Spinal cord (tissue), 10 donors: ENCODE measurements around the gene DEK. TPM values are rescaled to one million over a fixed set of nuclear protein-coding genes. Genes with fewer than 3 reads are reported as not detected.
"Not testable (repeated sequence)": the region's sequence is repeated elsewhere in the genome, so short reads cannot be mapped to it uniquely, and the experiment has no call there.

Experiments
- DNase-seq, 6 donors: peaks; one replicate each; pipeline versions ENCODE4 v3.0.0 to v3.0.0-alpha.2; 2013 to 2015; ENCODE audit warnings: low spot score in 6 of 6, low read depth in 4 of 6
- H3K27ac ChIP-seq: one replicate; pipeline ENCODE4 v1.5.1; 2013; ENCODE audit warnings: low read depth, low read length, control low read depth
- H3K27me3 ChIP-seq: one replicate; pipeline ENCODE4 v1.6.1; 2013; ENCODE audit warnings: low read length; ENCODE audit not compliant: control insufficient read depth, insufficient read depth
- H3K36me3 ChIP-seq: one replicate; pipeline ENCODE4 v1.6.1; 2013; ENCODE audit warnings: low read length; ENCODE audit not compliant: control insufficient read depth, insufficient read depth
- H3K4me1 ChIP-seq: one replicate; pipeline ENCODE4 v1.6.1; 2013; ENCODE audit warnings: low read length; ENCODE audit not compliant: control insufficient read depth, insufficient read depth
- H3K4me3 ChIP-seq: one replicate; pipeline ENCODE4 v1.5.1; 2013; ENCODE audit warnings: low read depth, low read length, control low read depth
- H3K9me3 ChIP-seq: one replicate; pipeline ENCODE4 v1.6.1; 2013; ENCODE audit warnings: low read length; ENCODE audit not compliant: control insufficient read depth, insufficient read depth
- WGBS: methylation state at CpG from one replicate; pipeline ENCODE4 v1.1.5; 2013; ENCODE audit warnings: missing lambda C conversion rate; ENCODE audit not compliant: insufficient coverage; 5-methylcytosine and 5-hydroxymethylcytosine counted together
- polyA plus RNA-seq, 2 donors: library from polyadenylated mRNA; unstranded; fragments of 120-200 nt; gene quantifications; one replicate each; pipeline ENCODE4 v1.2.1, GENCODE V29; 2013; ENCODE audit not compliant: insufficient read length in 2 of 2
- total RNA-seq, 2 donors: library from RNA; depleted of rRNA in 1 of 2; stranded (reverse); fragments of 120-200 nt in 1 of 2; fragments of >200 nt in 1 of 2; gene quantifications; one replicate each; pipeline versions ENCODE4 v1.2.3 to v1.2.4, GENCODE V29; 2013 to 2014
- donor health status: healthy.

Gene DEK
- total and polyA plus RNA-seq, 4 donors: 79.0 to 124 (median 102) TPM

DNA sequence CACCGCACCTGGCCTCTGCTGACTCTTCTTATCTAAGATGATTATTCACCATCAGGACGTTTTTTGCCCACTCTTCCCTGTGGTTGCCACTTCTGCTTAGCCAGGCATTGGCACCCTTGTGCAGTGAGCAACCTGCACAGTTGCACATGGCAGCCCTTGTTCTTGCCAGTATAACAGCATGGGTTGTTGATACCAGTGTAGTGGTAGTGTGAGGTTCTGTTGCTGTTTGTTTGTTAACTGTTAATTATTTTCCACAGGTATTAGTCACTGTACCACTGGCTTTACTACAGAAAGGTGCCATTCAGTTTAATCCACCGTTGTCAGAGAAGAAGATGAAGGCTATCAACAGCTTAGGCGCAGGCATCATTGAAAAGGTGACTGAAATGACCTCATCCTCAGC is 52.1 kb downstream of the DEK start:
- 90% methylated on average over 4 of the region's 4 CpGs for WGBS
- H3K27me3 ChIP-seq: no peaks in the 10 kb centered on the region
- DNase-seq: no peak
- no peak overlapping the region for H3K4me3 ChIP-seq
- no peak overlapping the region for H3K27ac ChIP-seq
- H3K36me3 ChIP-seq: peaks cover 25% of the 10 kb centered on the region
- no peaks in the 10 kb centered on the region for H3K9me3 ChIP-seq
- H3K4me1 ChIP-seq: peaks cover 3% of the 10 kb centered on the region

DNA sequence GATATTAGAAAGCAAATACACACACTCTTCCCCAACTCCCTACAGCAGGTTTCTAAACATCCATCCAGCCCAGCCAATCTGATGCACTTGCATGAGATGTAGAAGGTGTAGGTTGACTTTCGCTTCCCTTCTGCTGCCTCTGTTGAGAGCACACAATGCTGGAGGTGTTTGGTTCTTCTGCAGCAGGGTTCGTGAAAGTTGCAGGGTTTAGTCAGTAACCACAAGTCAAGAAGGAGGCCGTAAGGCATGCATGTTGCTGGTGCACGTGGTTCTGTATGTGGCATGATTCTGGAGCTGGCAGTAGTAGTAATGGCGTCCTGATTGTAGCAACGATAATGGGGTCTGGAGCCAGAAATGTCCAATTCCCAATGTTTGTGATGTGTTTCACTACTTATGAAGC is 53.0 kb downstream of the DEK start:
- no peaks in the 10 kb centered on the region for H3K27me3 ChIP-seq
- no peak for DNase-seq
- peaks cover 20% of the 10 kb centered on the region for H3K36me3 ChIP-seq
- no peak overlapping the region for H3K27ac ChIP-seq
- H3K4me1 ChIP-seq: peaks cover 5% of the 10 kb centered on the region
- no peaks in the 10 kb centered on the region for H3K9me3 ChIP-seq
- no peak overlapping the region for H3K4me3 ChIP-seq
- WGBS: 94% methylated on average over 6 of the region's 6 CpGs

DNA sequence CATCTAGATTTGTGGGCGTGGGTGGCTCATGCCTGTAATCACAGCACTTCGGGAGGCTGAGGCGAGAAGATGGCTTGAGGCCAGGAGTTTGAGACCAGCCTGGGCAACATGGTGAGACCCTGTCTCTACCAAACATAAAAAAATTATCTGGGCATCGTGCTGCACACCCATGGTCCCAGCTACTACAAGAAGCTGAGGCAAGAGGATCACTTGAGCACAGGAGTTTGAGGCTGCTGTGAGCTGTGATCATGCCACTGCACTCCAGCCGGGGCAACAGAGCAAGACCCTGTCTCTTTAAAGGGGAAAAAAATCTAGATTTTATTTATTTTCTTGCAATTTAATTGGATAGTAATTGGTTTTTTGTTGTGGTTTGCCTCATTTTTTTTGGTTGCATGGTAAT is 53.6 kb downstream of the DEK start:
- Histone ChIP-seq H3K9me3 (no peaks in the 10 kb centered on the region), H3K27ac (no peak overlapping the region), H3K4me1 (peaks cover 5% of the 10 kb centered on the region), H3K36me3 (peaks cover 21% of the 10 kb centered on the region), H3K27me3 (no peaks in the 10 kb centered on the region), H3K4me3 (no peak overlapping the region)
- no peak for DNase-seq
- 91% methylated on average over 5 of the region's 5 CpGs for WGBS

DNA sequence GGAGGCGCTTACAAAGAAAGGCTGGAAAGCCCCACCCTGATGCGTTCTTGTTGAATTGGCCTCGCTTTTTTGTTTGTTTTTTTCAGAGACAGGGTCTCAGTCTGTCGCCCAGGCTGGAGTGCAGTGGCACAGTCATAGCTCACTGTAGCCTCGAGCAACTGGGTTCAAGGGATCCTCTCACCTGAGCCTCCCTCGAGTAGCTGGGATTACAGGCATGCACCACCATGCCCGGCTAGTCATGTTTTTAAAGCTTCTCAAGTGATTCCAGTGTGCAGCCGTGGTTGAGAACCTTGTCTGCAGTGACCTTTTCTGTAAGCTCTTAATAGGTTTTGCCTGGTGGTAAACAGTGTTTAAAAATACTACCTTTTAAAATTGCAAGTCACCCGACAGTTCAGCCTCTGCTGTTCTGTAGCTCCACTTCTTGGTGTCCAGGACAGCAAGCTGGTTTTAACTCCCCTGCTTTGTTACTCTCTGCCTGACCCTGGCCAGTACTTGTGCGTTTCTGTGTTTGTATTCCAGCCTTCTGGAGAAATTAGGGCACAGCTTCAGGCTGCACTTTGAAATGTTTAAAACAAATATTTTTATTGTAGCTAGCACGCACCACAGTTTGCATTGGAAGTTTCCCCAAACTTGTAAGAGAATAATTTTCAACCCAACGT is 54.7 kb downstream of the DEK start:
- Histone ChIP-seq H3K36me3 (peaks cover 18% of the 10 kb centered on the region), H3K27ac (no peak overlapping the region), H3K4me1 (peaks cover 5% of the 10 kb centered on the region), H3K9me3 (no peaks in the 10 kb centered on the region), H3K4me3 (no peak overlapping the region), H3K27me3 (no peaks in the 10 kb centered on the region)
- 74% methylated on average over 8 of the region's 12 CpGs for WGBS
- peak in 1 of 6 donors; percentile 56 for DNase-seq

DNA sequence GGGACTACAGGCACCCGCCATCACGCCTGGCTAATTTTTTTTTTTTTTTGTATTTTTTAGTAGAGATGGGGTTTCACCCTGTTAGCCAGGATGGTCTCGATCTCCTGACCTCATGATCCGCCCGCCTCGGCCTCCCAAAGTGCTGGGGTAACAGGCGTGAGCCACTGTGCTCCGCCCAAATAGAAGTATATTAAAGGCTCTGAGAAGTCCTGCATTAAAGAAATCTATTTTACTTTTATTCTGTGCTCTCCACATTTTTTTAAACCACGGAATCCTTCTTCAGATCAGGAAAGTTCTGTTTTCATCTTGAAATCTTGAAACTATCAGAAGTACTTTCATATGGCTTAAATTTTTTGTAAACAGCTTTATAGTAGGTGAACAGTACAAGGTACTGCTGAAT is 55.6 kb downstream of the DEK start:
- H3K36me3 ChIP-seq: peaks cover 20% of the 10 kb centered on the region
- H3K4me3 ChIP-seq, H3K27me3 ChIP-seq, H3K4me1 ChIP-seq, H3K9me3 ChIP-seq, DNase-seq, H3K27ac ChIP-seq: not testable (repeated sequence)
- WGBS: 100% methylated on average over 3 of the region's 9 CpGs

DNA sequence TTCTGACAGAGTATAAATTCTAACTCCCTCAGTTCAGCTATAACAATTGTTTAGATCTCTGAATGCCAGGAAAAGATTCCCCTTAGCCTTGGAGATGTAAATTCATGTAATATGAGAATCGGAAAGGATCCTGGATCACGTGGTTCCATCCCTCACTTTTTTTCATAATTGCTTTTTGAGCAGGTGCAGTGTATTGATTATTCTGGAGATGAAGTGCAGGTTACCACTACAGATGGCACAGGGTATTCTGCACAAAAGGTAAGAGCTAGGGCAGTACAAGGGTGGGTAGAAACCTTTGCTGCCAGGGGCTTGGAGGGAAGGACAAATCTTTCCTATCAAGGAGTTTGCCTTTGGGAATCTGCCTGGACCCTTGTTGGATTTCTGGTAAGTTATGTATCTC is 56.4 kb downstream of the DEK start:
- no CpG with 5 or more reads among the region's 2 CpGs for WGBS
- Histone ChIP-seq H3K4me1 (peaks cover 7% of the 10 kb centered on the region), H3K4me3 (no peak overlapping the region), H3K9me3 (no peaks in the 10 kb centered on the region), H3K27me3 (no peaks in the 10 kb centered on the region), H3K27ac (no peak overlapping the region), H3K36me3 (peaks cover 16% of the 10 kb centered on the region)
- no peak for DNase-seq

DNA sequence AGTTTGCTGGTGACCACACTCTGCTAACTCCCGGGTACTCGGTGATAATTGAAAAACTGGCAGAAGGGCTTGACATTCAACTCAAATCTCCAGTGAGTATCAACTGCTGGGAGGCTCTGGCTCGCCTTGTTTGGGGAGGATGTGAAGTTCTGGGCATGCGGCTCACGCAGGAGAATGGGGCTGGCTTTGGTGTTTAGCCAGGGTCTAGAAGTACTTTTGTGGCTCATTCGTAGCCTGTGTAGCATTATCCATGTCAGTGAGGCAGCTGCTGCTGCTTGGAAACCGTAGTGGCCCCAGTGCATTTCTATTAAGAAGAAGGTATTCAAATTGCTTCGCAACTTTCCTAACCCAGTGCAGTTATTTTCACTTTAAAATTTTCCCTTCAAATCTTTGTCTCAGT is 56.9 kb downstream of the DEK start:
- 45% methylated on average over 6 of the region's 8 CpGs for WGBS
- peak in 4 of 6 donors; percentile 40 to 72 (median 58) for DNase-seq
- Histone ChIP-seq H3K36me3 (peaks cover 16% of the 10 kb centered on the region), H3K27ac (no peak overlapping the region), H3K27me3 (no peaks in the 10 kb centered on the region), H3K4me3 (no peak overlapping the region), H3K4me1 (peaks cover 7% of the 10 kb centered on the region), H3K9me3 (no peaks in the 10 kb centered on the region)

DNA sequence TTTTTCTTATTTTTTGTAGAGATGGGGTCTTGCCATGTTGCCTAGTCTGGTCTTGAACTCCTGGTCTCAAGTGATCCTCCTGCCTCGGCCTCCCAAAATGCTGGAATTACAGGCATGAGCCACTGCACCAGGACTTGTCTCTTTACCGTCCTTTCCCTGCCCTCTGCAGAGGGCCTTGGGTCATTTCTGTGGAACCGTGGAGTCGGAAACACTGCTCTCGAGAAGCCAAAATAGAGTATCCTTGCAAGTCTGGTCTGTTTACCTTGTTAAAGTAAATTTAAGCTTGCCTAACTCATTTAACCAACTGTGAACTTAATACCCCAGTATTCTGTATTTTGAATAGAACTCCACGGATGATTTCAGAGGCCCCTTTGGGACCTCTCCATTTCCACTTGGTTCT is 57.7 kb downstream of the DEK start:
- 90% methylated on average over 2 of the region's 6 CpGs for WGBS
- H3K4me3 ChIP-seq: no peak overlapping the region
- H3K36me3 ChIP-seq: peaks cover 18% of the 10 kb centered on the region
- H3K4me1 ChIP-seq: peaks cover 7% of the 10 kb centered on the region
- no peak overlapping the region for H3K27ac ChIP-seq
- no peak for DNase-seq
- H3K9me3 ChIP-seq: no peaks in the 10 kb centered on the region
- H3K27me3 ChIP-seq: no peaks in the 10 kb centered on the region

DNA sequence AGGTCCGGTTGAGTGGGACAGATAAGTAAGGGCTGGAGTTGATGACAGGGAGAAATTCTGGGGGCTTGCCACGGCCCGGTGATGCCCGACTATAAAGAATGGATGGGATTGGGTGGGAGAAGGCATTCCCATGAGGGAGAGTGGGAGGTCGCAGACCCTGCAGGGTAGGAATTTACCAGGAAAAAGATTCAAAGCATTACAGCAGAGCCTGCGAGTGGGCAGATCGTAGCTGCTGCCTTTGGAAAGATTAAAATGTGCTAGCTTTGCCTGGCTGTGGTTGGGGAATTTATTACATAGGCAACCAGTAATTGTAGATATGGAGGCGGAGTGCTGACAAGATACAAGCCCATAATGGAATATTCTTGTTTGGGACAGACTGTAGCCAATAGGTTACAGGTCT is 59.6 kb downstream of the DEK start:
- Histone ChIP-seq H3K4me3 (no peak overlapping the region), H3K4me1 (peaks cover 7% of the 10 kb centered on the region), H3K36me3 (peaks cover 11% of the 10 kb centered on the region), H3K27ac (no peak overlapping the region), H3K9me3 (no peaks in the 10 kb centered on the region), H3K27me3 (no peaks in the 10 kb centered on the region)
- no peak for DNase-seq
- 91% methylated on average over 8 of the region's 8 CpGs for WGBS

DNA sequence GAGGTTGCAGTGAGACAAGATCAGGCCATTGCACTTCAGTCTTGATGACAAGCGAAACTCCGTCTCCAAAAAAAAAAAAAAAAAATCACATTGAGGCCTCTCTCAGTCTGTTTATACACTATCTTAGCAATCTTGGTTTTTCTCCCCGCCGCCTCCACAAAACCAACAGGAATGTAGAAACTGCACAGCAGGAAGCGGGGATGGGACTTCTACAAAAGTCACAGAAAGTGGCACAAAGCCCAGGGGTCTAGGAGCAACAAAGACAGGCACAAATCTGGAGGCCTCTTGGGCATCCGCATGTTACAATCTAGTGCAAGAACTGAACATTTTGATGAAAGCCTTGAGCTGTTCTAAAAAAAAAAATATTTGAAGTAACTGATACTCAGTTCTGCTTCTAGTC is 60.5 kb downstream of the DEK start:
- H3K27ac ChIP-seq: peak overlapping the region; percentile 4
- 59% methylated on average over 4 of the region's 6 CpGs for WGBS
- no peaks in the 10 kb centered on the region for H3K9me3 ChIP-seq
- peaks cover 7% of the 10 kb centered on the region for H3K4me1 ChIP-seq
- no peaks in the 10 kb centered on the region for H3K27me3 ChIP-seq
- DNase-seq: peak in 1 of 6 donors; percentile 48
- H3K4me3 ChIP-seq: no peak overlapping the region
- peaks cover 10% of the 10 kb centered on the region for H3K36me3 ChIP-seq
